AG20443 (cell line): Measurements from ENCODE around the gene ZBTB4.

ENCODE experiments used
- DNase-seq: peaks from one replicate; pipeline ENCODE4 v3.0.0; 2012; ENCODE audit warnings: low spot score, mixed read lengths

ZBTB4 gene

GRCh38 chr17:7419819-7420610 is 59.4 kb downstream of the ZBTB4 start, which contains the start of gene SPEM1:
SPEM1 (plus strand) TSS chr17:7420324; CDS start chr17:7420385, 61 bp downstream.
- DNase-seq: no peak

- DNase-seq: no peak
These were observed 60.8 kb downstream of the ZBTB4 start for GRCh38 chr17:7418472-7419152.

- DNase-seq: no peak
These were observed 62.3 kb downstream of the ZBTB4 start for GRCh38 chr17:7417056-7417655.

- no peak for DNase-seq
These were observed 63.1 kb downstream of the ZBTB4 start for GRCh38 chr17:7416323-7416722.

- no peak for DNase-seq
These were observed 63.6 kb downstream of the ZBTB4 start for GRCh38 chr17:7415784-7416183.

GRCh38 chr17:7414837-7415236 is 64.6 kb downstream of the ZBTB4 start:
- no peak for DNase-seq

- DNase-seq: peak; percentile 67
These were observed 66.0 kb downstream of the ZBTB4 start for GRCh38 chr17:7413346-7413985.

GRCh38 chr17:7411427-7411750 is 68.0 kb downstream of the ZBTB4 start:
- DNase-seq: no peak

- DNase-seq: no peak
These were observed 68.6 kb downstream of the ZBTB4 start for GRCh38 chr17:7410634-7411426.

GRCh38 chr17:7409716-7410115 is 69.7 kb downstream of the ZBTB4 start:
- no peak for DNase-seq
